Measurements from ENCODE around the gene CACNA1C.

CACNA1C gene

DNA sequence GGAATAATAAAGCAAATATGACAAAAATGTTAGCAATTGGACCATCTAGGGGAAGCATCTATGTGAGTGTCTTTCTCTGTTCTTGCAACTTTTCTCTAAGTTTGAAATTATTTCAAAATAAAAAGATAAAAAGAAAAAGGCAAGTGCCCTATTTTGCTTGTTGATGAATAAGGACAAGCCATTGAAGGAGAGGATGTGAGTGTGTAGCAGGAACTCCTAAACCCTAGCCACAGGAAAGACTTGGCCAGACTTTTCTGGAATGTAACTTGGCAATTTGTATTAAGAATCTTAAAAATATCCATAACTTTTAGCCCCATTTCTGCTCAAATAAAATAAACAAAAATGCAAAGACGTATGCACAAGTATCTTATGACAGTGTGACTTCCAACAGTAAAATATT, 279.4 kb downstream of the CACNA1C start:
- no peak for DNase-seq

DNA sequence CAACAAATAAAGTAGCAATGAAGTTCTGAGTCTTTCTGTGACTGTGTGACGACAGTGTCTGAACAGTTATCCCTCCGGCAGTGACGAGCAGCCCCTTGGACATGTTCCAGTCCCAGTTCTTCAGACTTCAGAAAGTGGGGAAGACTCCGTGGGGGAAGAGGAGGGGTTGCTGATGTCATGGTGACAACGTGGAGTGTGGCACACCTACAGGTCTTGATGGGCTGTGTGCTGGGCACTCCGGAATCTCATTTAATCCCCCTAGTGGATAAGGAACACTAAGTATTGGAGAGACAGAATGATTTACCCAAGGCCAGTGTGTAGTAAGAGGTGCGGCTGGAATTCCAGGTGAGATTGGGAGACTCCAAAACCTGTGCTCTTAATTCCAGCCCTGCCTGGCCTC, 280.2 kb downstream of the CACNA1C start:
- DNase-seq: no peak

- DNase-seq: no peak
Measured at GRCh38 chr12:2333491-2334195, 280.9 kb downstream of the CACNA1C start.

- DNase-seq: no peak
Measured at GRCh38 chr12:2334271-2334670, 281.5 kb downstream of the CACNA1C start.

DNA sequence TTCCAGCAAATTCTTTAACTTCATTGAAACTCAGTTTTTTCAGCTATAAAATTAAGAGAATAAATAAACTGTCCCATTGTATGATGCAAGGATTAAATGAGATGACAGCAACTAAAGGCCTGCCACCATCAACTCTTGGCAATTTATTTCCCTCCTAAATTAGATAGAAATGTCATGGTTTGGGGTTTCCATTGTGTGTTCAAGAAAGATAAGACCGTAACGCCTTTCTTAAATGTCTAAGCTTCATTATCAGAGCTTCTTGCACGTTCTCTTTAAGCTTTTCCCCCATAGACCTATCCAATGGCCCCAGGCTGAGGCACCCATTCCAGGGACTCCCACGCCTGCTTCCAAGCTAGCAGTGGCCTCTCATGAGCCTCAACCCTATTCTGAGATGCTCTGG, 281.9 kb downstream of the CACNA1C start:
- no peak for DNase-seq

DNA sequence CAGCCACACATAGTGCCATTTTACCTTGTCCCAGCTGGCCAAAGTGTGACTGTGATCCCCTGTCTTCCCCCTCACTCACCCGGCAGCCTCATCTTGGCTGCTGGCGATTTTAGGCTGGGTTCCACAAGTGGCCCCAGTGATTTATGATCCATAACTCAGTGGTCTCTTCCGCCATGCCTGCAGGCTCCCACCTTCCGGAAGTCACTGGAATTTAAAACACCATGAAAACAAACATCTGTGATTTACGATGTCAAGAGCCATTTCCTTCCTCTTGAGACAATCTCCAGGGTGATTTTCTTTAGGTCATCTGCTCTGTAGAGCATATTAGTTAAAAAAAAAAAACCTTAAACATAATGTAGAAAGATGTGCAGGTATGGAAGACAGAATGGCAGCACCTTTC, 282.3 kb downstream of the CACNA1C start:
- DNase-seq: no peak

- DNase-seq: no peak
Measured at GRCh38 chr12:2335513-2335912, 282.7 kb downstream of the CACNA1C start.

GRCh38 chr12:2335916-2336315, 283.1 kb downstream of the CACNA1C start:
- no peak for DNase-seq

- DNase-seq: no peak
Measured at GRCh38 chr12:2336409-2336829, 283.6 kb downstream of the CACNA1C start.

DNA sequence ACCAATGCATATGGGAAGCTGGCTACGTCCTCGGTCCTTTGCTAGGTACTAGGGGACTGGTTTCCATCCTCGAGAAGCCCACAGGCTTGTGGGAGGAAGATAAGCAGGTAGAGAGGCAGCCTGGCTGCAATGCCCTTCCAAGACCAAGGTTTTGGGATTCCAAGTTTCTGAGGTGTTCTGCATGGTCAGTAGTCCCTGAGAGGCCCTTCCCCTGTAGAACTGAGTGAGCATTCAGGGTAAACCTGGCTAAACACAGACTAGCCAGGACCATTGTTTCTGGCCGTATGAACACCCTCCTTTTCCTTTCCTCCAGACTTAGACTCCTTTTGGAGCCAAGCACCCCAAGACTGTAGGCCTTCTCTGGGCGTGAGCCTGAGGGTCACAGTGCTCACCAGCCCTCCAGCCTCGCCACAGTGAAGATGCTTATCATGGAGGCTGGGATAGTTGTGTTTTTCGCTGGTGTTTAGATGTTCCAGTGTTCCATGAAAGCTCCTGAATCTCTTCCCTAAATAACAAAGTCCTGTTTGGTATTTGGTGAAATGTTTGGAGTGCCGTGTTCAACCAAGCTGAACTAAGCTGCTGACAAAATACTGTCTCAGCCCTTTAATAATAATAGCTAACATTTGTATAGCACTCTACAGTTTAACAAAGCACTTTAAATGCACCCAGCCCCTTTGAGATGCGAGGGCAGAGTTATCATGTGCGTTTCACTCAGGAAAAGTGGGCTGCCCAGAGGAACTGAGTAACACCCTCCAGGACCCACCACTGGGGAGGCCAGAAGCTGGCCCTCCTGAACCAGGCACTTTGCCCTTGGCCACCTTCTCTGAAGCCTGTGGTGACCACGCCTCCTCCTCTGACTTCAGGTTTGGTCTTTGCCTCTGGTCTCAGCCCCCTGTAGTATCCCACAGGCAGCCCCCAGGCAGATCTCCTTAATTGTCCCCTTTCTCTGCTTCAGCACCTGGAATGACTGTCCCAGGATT, 284.5 kb downstream of the CACNA1C start:
- no peak for DNase-seq

DNA sequence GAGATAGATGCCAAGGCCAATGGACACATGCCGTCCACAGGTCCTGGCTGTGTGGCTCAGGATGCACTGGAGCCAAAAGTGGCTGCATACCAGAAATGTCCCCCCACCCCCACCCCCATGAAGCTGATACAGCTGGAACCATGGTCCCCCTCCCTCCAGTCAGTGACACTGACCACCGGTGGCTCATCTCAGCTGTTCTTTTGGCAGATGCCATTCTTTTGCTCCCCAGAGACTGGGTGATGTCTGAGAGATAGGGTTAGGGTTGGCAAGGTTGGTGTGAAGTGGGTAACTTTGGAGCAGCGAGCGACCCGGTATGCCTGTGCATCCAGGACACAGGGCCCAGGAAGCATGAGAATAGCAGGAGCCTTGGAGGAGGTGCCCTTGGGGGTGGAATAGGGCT, 285.6 kb downstream of the CACNA1C start:
- no peak for DNase-seq

DNA sequence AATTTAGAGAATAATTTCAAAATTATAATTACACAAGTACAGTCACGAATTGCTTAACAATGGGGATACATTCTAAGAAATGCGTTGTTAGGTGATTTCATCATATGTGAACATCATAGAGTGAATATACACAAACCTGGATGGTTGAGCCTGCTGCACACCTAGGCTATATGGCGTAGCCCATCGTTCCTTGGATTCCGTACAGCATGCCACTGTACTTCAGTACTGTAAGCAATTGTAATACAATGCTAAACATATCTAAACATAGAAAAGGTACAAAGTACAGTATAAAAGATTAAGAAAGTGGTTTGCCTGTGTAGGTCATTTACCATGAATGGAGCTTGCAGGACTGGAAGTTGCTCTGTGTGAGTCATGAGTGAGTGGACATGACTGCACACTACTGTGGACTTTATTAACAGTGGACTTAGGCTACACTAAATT, 286.2 kb downstream of the CACNA1C start:
- DNase-seq: no peak

- DNase-seq: no peak
Measured at GRCh38 chr12:2341051-2341751, 288.4 kb downstream of the CACNA1C start.

- DNase-seq: no peak
Measured at GRCh38 chr12:2341871-2342270, 289.1 kb downstream of the CACNA1C start.

GRCh38 chr12:2343681-2344080, 290.9 kb downstream of the CACNA1C start:
- DNase-seq: no peak

DNA sequence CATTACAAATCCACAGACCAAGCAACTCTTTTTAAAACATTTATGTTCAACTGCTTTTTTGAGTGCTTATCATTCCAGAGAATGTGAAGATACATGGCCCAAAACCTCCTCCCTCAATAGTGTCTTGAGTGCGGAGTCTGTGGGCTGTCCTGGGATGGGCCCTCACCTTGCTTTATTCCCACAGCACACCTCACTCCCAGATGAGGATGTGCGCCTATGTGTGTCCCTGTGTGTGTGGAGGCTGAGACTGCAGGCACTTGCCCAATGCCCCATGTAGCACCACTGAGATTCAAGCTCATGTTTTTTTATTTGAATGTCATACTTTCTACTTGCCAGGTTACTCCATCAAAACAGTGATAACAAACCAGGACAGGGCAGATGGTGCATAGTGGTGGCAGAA, 291.7 kb downstream of the CACNA1C start:
- no peak for DNase-seq

GRCh38 chr12:2344885-2345284, 292.1 kb downstream of the CACNA1C start:
- DNase-seq: no peak

- DNase-seq: no peak
Measured at GRCh38 chr12:2345902-2346301, 293.1 kb downstream of the CACNA1C start.

- DNase-seq: no peak
Measured at GRCh38 chr12:2346416-2346815, 293.6 kb downstream of the CACNA1C start.

DNA sequence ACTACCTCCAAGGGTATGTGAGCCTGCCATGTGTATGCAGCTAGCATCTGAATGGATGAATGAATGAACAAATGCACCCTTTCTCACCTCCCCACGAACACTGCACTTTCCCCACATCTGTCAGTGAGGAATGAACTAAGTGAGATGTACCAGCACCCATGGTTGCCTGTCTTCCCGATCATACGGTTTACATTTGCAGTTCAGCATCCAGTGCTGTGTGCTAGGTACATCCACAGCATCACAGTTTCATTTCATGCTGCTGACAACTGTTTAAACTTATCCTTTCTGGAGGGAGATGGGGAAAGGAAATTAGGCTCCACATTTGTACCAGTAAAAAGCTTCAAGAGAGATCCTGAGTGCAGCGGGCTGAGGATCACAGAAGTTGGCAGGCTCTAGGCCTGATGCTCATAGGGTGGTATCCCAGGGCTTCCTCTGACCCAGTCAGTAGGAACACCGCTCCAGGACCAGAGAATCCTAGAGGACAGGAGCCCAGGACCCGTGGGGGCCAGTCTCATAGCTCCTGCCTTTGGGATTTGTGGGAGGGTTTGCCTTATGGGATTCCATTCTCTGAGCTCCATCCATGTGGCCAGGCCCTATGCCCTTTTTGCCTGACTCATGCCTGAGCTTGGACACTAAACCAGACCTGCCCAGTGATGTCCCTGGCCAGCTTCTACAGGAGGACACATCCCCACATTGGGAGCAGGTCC, 294.5 kb downstream of the CACNA1C start:
- DNase-seq: no peak

DNA sequence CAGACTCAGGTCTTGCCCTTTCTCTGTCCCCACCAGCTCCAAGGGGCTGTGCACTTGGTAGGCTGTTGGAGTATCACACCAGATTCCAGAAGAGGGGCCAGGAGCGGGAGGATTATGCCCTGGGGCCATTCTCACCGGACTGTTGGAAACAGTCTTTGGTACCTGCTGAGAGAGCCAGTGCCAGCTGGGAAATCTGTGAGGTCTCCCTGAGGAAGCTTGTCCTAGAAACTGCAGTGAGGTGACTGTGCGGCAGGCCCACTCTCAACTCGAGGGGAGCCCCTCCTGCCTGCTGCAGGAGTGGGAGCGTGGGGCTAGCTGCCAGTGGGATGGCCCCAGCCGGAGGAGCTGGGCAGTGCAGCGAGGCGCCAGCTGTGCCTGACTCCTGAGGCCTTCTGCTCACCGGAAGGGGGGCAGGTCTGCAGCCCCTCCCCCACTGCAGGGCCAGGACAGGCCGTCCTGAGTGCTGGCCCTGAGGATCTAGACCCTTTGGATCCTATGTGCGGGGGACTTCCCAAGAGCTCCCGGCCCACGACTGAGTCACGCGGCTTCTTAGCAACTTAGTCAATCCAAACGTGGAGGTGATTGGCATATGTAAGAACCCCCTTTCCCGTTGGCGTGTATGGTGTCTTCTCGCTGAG, 295.2 kb downstream of the CACNA1C start:
- DNase-seq: no peak

GRCh38 chr12:2348482-2348852, 295.7 kb downstream of the CACNA1C start:
- no peak for DNase-seq
